GOT3 (cell line): ENCODE results near the gene NOL6.
"Not testable (repeated sequence)": the region's sequence is repeated elsewhere in the genome, so short reads cannot be mapped to it uniquely, and the experiment has no call there.

Experiments
- DNase-seq: peaks from one replicate; lab custom pipeline; 2025; ENCODE audit warnings: mixed read lengths; lab: John Stamatoyannopoulos, UW

NOL6 gene

DNA sequence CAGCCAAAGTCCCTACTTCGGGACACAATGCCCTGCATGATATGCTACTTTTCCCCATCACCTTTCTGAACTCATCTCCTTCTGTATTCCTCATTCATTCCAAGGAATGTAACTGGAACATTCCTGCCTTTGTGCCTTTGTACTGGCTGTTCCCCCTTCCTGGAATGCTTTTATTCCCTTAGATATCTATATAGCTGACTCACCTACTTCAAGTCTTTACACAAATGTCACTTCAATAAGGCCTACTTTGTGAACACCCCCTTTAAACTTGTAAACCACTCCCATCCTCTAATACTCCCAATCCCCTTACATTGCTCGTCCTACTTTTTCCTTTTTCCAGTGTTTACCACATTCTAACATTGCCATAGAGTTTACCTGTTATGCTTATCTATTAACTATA lies 2.4 kb downstream of the NOL6 start:
- no peak for DNase-seq

DNA sequence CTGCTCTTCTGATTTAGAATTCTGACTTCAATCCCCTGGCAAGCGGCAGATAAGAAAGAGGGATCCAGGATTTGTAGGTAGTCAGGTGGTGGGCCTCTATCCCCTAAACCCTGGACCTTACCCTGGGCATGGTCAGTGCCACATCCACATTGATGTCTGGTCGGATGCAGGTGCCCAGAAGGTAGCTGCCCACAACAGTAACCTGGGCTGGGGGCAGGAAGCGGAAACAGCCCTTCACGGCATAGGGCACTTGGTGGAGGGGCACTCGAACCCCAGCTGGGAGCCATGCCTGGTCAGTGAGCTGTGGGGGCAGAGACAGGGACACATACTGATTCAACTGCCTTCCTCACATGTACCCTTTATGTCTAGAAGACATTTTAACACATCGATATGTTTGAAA lies 3.8 kb downstream of the NOL6 start:
- no peak for DNase-seq

DNA sequence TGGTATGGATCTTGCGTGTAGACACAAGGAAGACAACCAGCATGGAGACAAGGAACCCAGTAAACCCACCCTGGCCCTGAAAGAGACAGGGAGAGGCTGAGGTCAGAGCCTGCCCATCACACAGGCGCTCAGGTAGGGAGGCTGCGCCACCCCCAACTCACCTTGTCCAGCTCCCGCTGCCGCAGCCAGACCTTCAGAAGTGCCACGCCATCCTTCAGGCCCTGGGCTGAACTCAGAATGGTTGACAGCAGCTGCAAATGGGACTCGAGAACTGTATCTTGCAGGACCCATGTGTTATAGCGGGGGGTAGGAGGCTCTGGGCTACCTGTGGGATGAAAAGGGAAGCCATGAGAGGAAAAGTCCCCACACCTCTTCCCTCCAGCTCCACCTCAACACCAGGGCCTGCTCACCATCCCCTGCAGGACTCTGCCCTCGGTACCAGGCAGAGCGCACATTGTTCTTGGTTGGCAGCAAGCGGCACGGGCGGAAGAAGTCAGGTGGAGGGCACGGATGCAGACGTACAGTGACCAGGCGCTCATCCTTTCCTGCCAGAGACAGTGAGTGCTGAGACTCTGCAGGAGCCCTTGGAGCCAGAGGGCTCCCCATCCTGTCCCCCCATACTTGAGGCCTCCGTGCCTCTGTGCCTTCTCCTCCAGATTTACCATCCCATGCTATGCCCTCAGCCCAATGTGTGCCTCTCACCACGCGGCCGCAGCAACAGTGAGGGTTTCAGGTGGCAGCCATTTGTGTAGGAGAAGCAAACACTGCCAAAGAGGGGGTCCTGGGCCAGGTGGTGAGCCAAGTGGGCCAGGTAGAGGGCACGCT lies 4.7 kb downstream of the NOL6 start:
- no peak for DNase-seq

DNA sequence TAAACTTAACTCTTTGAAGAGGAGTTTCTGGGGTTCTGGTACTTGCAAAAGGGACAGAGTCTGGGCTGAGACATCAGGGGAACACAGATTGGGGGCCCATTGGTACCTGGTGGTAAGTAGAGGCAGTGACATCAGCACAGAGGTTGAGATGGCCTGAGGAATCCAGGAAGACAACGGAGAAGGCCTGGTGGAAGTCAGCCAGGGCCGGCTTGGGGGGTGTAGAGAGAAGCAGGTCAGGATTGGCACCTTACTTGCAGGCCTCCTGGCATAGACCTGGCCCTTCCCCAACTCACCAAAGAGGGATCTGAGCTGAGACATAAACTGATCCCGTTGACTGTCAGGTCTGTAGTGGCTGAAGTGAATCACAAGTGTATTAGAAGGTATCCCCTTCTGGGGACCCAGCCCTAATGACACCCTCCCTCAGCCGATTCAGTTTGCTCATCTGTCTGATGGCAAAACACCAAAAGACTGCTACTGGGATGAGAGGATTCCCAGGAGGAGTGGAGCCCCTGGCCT lies 5.5 kb downstream of the NOL6 start:
- DNase-seq = no peak

DNA sequence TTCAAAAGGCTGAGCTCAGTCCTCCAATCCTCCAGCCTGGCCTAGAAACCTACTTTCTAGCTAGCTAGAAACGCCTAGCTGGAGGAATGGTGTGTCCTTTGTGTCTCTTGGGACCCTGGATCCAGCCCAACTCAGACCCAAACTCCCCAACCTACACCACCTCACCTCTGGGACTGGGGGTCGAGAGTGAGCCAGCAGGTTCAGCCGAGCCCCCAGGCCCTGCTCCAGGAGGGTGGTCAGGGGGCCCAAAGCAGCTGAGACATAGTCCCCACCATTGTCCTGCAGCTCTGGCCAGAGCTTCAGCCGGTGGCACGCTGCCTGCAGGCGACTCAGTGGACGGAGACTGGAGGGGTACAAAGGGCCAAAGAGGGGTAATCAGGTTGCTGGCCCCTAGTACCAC lies 6.2 kb downstream of the NOL6 start:
- no peak for DNase-seq

DNA sequence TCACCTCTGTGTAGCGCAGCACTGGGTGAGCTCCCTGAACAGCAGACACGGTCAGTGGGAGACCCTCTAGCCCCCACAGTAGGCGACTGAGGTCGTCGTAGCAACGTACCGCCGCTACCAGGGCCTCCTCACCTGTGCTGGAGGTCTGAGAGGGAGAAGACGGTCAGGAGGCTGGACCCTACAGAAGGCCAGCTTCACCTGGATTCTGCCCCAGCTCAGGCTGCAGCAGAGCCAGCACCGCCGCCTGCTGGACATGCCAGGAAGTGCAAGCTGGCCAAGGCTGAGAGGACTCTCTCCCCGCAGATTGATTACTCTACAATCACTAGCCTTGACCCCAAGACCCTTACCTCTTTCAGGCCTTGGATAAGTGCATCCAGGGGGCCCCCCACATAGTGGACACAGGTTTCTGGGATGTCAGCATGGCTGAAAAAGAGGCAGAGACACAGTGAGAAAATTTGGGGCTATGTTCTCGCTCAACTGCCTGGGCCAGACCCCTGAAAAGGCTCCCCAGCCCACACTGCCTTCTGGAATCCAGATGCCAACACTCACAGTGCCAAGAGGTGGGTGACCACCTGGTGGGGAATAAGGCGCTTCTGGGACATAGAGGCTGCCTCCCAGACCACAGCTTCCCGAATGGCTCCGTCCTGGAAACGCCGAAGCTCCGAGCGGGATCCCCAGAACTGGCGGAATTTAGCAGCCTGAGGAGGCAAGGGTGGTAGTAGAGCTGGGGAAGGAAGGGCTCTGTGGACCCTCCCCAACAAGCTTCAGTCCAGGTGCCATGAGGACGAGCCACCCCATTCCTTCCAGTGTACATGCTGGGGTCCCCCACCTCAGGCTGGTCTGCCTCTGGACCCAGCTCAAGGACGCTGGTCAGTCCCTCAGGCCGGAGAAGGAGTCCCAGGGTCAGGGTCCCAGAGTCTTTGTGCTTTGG lies 6.9 kb downstream of the NOL6 start:
- no peak for DNase-seq

DNA sequence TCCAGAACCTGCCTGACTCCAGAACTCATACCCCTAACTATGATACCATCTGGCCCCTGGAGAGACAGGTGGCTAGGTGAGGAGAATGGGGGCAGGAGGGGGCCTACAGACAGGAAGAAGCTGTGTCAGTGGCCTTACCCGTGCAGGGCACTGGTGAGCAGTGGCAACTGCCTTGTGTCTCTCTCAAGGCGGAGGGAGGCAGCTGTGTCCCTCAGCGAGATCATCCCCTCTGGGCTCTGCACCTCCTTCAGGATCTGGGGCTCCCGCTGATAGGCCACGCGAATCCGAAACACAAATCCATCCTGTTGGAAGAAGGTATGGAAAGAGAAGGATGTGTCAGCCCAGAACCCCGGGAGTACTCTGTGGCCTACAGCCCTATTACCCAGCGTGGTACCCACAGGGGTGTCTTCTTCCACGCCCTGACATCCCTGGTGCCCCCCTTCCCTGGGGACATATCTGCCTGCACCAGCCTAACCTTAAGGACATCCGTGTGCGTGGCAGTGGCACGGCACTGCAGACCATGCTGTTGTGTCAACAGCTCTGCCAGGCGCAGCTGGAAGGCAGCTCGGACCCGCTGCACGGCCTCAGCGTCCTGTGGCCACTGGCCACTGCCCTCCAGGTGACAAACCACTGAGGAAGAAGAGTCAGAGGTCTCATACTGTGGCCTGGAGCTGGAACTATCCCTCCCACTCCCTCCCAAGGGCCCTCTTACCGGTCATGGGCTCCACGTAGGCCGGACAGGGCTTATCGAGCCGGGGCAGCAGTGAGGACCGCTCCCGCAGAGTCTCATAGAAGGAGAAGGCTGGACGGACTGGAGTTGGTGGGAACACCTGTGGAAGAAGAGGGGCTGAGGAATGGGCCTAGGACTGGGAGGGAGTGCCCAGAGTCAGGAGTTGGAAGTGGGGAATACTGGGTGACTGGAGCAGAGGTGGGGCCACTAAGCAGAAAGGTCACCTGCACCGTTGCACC lies 7.8 kb downstream of the NOL6 start:
- no peak for DNase-seq

DNA sequence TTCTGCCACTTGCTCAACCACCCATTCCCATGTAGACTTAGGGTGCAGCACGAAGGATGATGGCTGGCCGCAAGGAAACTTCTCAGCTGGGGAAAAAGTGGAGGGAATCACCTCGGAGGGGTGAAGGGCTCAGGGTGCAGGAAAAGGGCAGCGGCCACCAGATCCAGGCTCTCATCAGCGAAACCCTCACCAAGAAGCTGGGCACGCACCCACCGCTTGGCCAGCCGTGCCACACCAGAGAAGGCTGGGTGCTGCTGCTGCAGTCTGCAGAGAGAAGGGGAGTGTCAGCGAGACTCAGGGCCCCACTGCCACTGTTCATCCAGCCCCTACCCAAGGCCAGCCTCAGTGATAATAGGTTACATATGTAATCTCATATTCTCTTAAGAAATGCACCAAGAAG lies 8.6 kb downstream of the NOL6 start:
- DNase-seq = no peak

DNA sequence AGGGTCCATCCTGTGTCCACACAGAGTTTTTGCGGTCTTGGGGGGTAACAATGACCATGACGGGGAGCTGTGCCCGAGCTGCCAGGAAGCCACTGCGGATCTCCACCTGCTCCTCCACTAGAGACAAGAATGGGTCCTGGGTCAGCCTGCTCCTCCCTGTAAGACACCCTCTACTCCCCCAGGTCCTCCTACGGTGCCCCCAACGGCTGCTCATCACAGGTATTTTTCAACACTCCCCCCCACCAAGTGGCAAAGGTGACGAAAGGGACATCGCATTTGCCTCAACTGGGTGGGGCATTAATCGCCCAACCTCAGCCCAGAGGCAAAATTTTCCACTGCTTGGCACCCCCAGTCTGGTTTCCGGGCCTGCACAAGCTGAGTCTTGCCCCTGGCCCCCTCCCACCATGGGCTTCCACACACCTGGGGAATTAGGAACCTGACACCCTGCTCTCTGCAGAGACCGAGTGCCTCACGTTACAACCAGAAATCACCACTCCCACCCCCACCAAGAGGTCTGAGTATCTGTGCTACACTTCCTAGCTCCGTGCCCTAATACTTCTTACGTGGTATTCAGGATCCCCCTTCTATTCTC lies 9.6 kb downstream of the NOL6 start:
- no peak for DNase-seq

DNA sequence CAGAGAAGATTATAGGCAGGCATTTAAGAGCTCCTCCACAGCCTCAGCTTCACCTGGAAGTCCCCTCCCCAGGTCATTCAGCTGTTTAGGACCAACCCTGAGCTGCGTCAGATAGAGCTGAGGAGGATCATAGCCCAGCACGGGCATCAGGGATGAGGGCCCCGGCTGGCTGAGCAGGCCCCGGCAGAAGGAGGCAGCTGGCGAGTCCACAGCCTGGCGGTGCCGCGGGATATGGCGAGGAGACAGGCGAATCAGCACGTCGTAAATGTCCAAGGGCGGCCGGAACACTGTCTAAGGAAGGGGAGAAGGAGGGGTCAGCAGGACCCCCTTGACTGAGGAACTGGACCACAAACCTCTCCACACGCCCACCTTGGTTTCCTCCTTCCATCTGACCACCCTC lies 10.6 kb downstream of the NOL6 start:
- no peak for DNase-seq

DNA sequence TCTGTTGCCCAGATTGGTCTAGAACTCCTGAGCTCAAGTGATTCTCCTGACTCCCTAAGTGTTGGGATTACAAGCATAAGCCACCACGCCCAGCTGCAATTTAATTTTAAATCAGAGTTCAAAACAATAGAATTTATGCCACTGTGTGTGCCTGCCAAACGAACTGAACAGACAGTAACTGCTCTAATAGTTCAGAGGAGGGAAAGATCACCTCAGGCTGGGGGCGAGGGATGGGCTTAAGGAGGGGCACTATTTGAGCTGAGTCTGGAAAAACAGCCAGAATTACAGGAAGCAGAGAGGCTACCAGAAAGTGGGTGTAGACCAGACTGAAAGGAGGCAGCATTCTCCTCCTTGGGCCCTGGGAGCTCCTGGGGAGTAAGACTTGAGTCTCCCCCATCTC lies 12.2 kb downstream of the NOL6 start:
- DNase-seq = no peak

DNA sequence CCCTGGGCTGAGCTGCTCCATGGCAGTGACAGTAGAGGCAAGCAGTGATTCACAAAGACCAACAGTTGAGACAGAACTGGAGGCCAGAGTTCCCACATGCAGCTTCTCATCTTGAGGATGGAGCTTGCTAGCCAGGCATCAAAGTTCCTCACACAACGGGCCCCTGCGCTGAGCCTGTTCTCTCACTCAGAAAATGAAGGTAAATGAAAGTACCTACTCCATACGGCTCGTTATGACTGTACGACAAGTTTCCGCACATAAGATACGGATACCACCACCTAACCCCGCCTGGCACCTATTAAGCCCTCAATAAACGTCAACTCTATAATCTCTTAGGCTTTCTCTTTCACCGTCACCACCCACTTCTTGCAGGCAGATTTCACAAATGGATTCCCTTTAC lies 12.9 kb downstream of the NOL6 start:
- no peak for DNase-seq

DNA sequence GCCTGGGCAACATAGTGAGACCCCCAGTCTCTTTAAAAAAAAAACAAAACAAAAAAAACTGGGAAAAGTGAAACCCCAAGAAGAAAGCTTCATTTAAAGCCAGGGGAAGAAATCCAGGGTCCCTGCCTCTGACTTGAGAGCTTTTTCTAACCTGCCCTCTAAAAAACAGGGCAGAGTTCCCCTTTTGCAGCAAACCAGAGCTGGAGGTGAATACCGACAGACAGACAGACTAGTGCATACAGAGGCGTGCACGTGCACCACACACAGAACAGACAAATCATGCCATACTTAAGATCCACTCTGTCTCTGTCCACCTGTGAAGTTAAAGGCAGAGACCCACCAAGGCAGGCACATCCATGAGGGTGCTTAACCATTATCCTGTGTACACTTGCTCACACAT lies 14.6 kb downstream of the NOL6 start:
- DNase-seq = no peak

DNA sequence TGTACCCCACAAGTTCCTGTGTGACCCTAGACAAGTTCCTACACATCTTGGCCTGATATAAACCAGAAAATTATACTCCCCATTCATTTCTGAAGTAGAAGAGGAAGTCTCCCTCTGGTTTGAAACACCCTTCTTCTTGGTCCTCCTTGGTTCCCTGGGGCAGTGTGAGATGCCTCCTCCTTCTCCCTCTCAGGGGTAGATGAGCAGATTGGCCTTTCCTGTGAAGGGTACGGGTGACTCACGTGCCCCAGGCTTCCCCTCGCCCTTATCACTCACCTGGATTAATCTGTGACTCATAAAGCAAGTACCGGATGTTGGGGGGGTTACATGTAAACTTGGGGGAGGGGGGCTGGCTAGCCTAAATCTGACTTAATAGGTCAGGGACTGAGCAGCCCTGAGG lies 15.3 kb downstream of the NOL6 start:
- no peak for DNase-seq

DNA sequence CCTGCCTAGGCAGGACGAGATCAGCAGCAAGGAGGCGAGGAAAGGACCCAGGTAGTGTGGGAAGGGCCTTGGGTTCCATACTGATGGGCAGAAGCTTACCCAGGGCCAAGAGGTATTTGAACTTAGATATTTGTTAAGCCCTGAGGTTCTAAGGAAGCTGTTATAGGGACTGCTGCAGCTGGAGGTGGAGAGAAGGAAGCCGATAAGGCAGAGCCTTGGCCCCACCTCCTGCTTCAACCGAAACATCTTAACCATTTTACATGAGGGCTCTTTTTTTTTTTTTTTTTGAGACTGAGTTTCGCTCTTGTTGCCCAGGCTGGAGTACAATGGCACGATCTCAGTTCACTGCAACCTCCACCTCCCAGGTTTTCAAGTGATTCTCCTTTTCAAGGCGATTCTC lies 17.8 kb downstream of the NOL6 start:
- DNase-seq = no peak

DNA sequence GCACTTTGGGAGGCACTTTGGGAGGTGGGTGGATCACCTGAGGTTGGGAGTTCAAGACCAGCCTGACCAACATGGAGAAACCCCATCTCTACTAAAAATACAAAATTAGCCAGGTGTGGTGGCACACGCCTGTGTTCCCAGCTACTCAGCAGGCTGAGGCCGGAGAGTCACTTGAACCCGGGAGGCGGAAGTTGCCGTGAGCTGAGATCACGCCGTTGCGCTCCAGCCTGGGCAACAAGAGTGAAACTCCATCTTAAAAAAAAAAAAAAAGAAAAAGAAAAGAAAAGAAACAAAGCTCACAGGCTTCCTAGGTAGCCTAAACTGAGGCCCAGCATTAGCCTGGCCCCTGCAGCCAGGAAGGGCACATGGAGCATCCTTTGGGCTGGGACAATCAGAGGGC lies 18.3 kb downstream of the NOL6 start:
- DNase-seq = not testable (repeated sequence)

DNA sequence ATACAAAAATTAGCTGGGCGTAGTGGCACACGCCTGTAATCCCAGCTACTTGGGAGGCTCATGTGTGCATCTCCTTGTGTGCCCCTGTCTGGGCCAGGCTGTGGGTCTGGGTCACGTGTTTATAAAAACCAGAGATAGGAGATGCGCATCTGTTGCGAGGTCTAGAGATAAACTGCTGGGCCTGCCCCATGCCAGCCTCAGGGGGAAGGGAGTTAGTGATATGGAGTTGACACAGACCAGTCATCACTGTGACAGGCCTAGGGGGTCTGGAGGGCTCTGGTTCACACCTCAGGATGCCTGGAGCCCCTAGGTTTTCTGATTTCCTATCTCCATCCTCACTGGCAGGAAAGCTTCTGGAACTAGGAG lies 19.1 kb downstream of the NOL6 start:
- not testable (repeated sequence) for DNase-seq

DNA sequence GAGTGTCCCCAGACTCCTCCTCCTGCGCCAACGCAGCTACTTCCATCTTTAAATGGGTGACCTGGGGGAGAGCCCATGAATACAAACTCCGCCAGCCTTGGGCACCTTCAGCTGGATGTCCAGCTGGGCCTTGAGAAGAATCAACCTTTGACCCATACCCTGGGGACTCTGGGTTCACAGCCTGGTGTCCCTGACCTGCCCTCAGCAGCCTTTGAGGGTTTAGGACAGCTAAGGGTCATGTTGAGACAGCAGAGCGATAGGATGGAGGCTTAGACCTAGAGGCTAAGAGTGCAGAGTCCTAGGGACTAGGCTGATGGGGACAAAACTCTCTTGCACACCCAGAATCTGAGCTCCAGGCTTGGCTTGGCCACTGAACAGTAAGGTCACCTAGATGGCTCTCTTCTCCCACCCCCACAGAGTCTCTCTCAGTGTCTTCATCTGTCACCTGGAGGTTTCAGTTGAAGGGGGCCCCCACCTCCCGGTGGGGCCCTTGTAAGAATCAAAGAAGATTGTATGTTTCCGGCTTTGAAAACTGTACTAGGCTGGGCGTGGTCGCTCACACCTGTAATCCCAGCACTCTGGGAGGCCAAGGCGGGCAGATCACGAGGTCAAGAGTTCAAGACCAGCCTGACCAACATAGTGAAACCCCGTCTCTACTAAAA lies 19.6 kb downstream of the NOL6 start:
- DNase-seq = no peak

DNA sequence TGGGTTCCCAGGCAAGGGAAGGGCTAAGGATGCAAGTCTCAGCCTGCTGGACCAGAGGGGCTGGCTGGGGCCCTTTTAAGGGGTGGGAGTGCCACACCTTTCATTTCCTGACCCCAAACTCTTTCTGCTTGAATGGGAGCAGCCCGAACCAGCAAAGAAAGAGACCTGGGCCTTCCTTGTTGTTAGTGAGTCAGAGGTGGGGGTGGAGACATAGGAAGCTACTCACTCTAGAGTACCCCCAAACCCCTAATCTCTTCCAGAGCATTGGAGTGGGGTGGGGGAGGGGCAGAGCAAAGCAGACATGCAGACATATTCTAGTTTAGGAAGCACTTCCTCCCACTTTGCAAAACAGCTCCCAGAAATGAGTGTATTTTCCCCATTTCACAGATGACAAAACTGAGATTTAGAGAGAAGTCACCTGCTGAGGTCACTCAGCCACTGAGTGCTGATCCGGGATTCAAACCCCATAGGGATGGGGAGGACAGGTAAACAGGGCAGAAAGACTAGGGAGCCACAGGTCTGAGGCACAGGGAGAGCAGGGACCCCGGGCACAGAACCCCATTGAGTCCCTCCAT lies 20.4 kb downstream of the NOL6 start:
- no peak for DNase-seq

DNA sequence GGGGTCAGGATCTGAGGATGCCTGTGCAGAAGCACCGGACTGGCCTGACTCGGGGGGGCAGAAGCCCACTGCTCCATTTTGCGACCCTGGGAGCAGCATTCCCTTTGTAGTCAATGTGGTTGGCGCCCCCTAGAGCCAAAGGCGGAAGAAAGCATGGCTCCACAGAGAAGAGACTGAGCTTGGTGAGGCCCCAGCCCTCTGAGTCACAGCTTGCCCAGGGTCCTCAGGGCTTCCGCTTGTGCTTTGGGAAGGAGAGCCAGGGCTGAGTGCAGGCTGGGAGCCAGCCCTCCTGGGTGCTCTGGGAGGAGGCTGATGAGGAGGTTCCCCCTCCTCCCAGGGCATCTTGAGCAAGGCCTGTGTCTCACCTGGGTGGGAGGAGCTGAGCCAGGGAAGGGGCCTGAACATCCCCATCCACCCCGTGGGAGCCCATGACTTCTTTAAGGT lies 20.9 kb downstream of the NOL6 start:
- no peak for DNase-seq
